Endothelial cell of umbilical vein (primary cell): ENCODE data around the gene KIAA1549. TPM values are rescaled to one million over a fixed set of nuclear protein-coding genes. Genes with fewer than 3 reads are reported as not detected.

Source experiments
- BruUV-seq: library from RNA; stranded (reverse); fragments of 400-500 nt; replicated peaks from 2 replicates; lab custom pipeline; 2021; lab: Mats Ljungman, UMichigan
- CTCF ChIA-PET: fragments of 300-600, 350-600 bp; sonication (Branson Sonifier 250); formaldehyde crosslinking; loops from one replicate; lab custom pipeline; 2021; ENCODE audit warnings: antibody characterized with exemption, inconsistent platforms; lab: Charles Lee
- POLR2A ChIA-PET: fragments of 300-600, 350-600 bp; sonication (Branson Sonifier 250); formaldehyde crosslinking; loops from one replicate; lab custom pipeline; 2021; ENCODE audit warnings: antibody characterized with exemption, inconsistent platforms; lab: Charles Lee
- DNase-seq: peaks from one replicate; pipeline ENCODE4 v3.0.0-alpha.2; 2011; ENCODE audit warnings: low read depth, low spot score
- FAIRE-seq: peaks from 2 replicates; lab custom pipeline; 2011; peaks lifted over from hg19 to GRCh38; lab: Jason Lieb, UNC
- H2AFZ ChIP-seq: 2 replicates; pipeline ENCODE4 v1.6.0; 2012; ENCODE audit warnings: low read depth, low read length, control low read depth, inconsistent platforms
- H3K27ac ChIP-seq: 2 replicates; pipeline ENCODE4 v1.5.1; 2011; ENCODE audit warnings: low read depth, mild to moderate bottlenecking, control low read depth, low read length, moderate library complexity; ENCODE audit not compliant: insufficient read depth
- H3K27me3 ChIP-seq, 2 experiments: 2 replicates each; pipeline versions ENCODE4 v1.6.0 to v1.6.1; 2011; ENCODE audit warnings: low read length in 2 of 2, mixed read lengths in 1 of 2; ENCODE audit not compliant: control insufficient read depth in 2 of 2, insufficient read depth in 2 of 2
- H3K36me3 ChIP-seq, 2 experiments: 2 replicates in 1 of 2; 3 replicates in 1 of 2; pipeline ENCODE4 v1.5.1; 2011; ENCODE audit warnings: low read length in 2 of 2, mild to moderate bottlenecking in 1 of 2, moderate library complexity in 1 of 2; ENCODE audit not compliant: control insufficient read depth in 2 of 2, insufficient read depth in 2 of 2; ENCODE audit errors: extremely low read depth in 1 of 2
- H3K4me1 ChIP-seq: 3 replicates; pipeline ENCODE4 v1.5.1; 2011; ENCODE audit warnings: mild to moderate bottlenecking, low read length; ENCODE audit not compliant: control insufficient read depth, insufficient read depth; ENCODE audit errors: extremely low read depth
- H3K4me2 ChIP-seq: 2 replicates; pipeline ENCODE4 v1.6.1; 2011; ENCODE audit warnings: low read length, control low read depth, mixed read lengths; ENCODE audit not compliant: insufficient read depth
- H3K4me3 ChIP-seq, 3 experiments: fragments of 200-600 bp in 1 of 3; sonication (generic), shearing (Covaris generic) in 1 of 3; replicated peaks in 1 of 3; 2 replicates each; pipeline ENCODE4 v1.5.1; 2011 to 2016; ENCODE audit warnings: control low read depth in 3 of 3, low read length in 3 of 3, mild to moderate bottlenecking in 2 of 3, inconsistent platforms in 1 of 3, low read depth in 1 of 3, moderate library complexity in 1 of 3; ENCODE audit not compliant: insufficient read depth in 1 of 3
- H3K79me2 ChIP-seq: 2 replicates; pipeline ENCODE4 v1.6.0; 2012; ENCODE audit warnings: low read length, inconsistent platforms; ENCODE audit not compliant: control insufficient read depth, insufficient read depth
- H3K9ac ChIP-seq: replicated peaks from 2 replicates; pipeline ENCODE3; 2011; ENCODE audit warnings: low read length, control low read depth; ENCODE audit not compliant: insufficient read depth; ENCODE audit errors: extremely low read depth
- H3K9me1 ChIP-seq: replicated peaks from 3 replicates; pipeline ENCODE4 v1.6.0; 2011; ENCODE audit warnings: mild to moderate bottlenecking, low read length; ENCODE audit not compliant: control insufficient read depth, insufficient read depth; ENCODE audit errors: extremely low read depth
- H3K9me3 ChIP-seq: replicated peaks from 2 replicates; pipeline ENCODE4 v1.5.1; 2012; ENCODE audit warnings: low read length, inconsistent platforms; ENCODE audit not compliant: control insufficient read depth, insufficient read depth
- H4K20me1 ChIP-seq: replicated peaks from 2 replicates; pipeline ENCODE3; 2011; ENCODE audit warnings: mild to moderate bottlenecking, low read length; ENCODE audit not compliant: control insufficient read depth, insufficient read depth; ENCODE audit errors: extremely low read depth
- EZH2 ChIP-seq: IDR thresholded peaks from 2 replicates; pipeline ENCODE4 v1.6.1; 2012; ENCODE audit warnings: borderline replicate concordance, low read depth, mild to moderate bottlenecking, moderate library complexity, low read length, inconsistent platforms; ENCODE audit not compliant: severe bottlenecking
- FOS ChIP-seq: IDR thresholded peaks from 2 replicates; pipeline ENCODE4 v1.6.1; 2011; ENCODE audit warnings: mild to moderate bottlenecking, low read length, moderate library complexity, borderline replicate concordance; ENCODE audit not compliant: insufficient read depth
- GATA2 ChIP-seq: IDR thresholded peaks from 2 replicates; pipeline ENCODE4 v1.7.0; 2011; ENCODE audit warnings: low read depth, mild to moderate bottlenecking, moderate library complexity, mixed read lengths, low read length; ENCODE audit not compliant: insufficient read length, insufficient read depth
- JUN ChIP-seq: IDR thresholded peaks from 2 replicates; pipeline ENCODE4 v1.6.1; 2011; ENCODE audit warnings: borderline replicate concordance, low read depth; ENCODE audit not compliant: insufficient read length, insufficient read depth
- MAX ChIP-seq: IDR thresholded peaks from 2 replicates; pipeline ENCODE4 v1.6.1; 2011; ENCODE audit not compliant: insufficient read depth, insufficient read length
- MYC ChIP-seq: IDR thresholded peaks from one replicate; pipeline ENCODE4 v1.6.1; 2011; ENCODE audit warnings: mild to moderate bottlenecking, low read depth, low read length
- POLR2A ChIP-seq: IDR thresholded peaks from 2 replicates; pipeline ENCODE4 v1.6.1; 2012; ENCODE audit warnings: low read depth, mild to moderate bottlenecking, control low read depth, low read length
- POLR2AphosphoS5 ChIP-seq: IDR thresholded peaks from 2 replicates; pipeline ENCODE4 v1.6.1; 2012; ENCODE audit warnings: low read depth, mild to moderate bottlenecking, control low read depth, low read length, moderate library complexity; ENCODE audit not compliant: insufficient read depth
- dilution Hi-C: fragments of 300-500 bp; cut with MboI; formaldehyde crosslinking; loops from one replicate; pipeline ENCODE4 v1.15.0; 2019; ENCODE audit warnings: low sequenced_read_pairs; ENCODE audit not compliant: extremely low pct_ligation_motif_present
- intact Hi-C: fragments of 100-400 bp; cut with micrococcal nuclease; formaldehyde crosslinking; loops from one replicate; pipeline ENCODE4 v1.10.0; 2022
- polyA plus RNA-seq, 4 experiments: library from polyadenylated mRNA; depleted of rRNA in 3 of 4; stranded (reverse) in 3 of 4; unstranded in 1 of 4; fragments of >200 nt; gene quantifications; 2 replicates each; pipeline versions ENCODE4 v1.2.1 to v1.2.3, GENCODE V29; 2011 to 2012; ENCODE audit warnings: missing spikeins in 1 of 4
- total RNA-seq: library from RNA; stranded (reverse); gene quantifications from 2 replicates; pipeline ENCODE4 v1.2.3, GENCODE V29; 2021
- TF ChIP-seq, protein P1 (sequence below), 2 donors: IDR thresholded peaks; 1 replicate in 1 of 2; 2 replicates in 1 of 2; pipeline ENCODE4 v1.5.1; 2011; ENCODE audit warnings: low read length in 2 of 2, mild to moderate bottlenecking in 2 of 2, moderate library complexity in 2 of 2, control low read depth in 1 of 2, inconsistent platforms in 1 of 2, low read depth in 1 of 2; ENCODE audit not compliant: insufficient read depth in 1 of 2; ENCODE audit errors: extremely low read depth in 1 of 2

Gene KIAA1549
- total and polyA plus RNA-seq, 2 donors (not counting 3 experiments of a cell fraction or from before 2014, with no cell fraction given), result 4.6 to 10.9 TPM

DNA sequence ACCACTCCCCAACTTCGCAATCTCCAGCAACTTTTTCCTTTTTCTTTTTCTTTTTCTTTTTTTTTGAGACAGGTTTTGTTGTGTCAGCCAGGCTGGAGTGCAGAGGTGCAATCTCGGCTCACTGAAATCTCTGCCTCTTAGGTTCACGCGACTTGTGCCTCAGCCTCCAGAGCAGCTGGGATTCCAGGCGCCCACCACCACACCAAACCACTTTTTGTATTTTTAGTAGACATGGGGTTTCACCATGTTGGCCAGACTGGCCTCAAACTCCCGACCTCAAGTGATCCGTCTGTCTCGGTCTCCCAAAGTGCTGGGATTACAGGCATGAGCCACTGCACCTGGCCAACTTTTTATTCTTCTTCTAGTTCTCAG is 55.0 kb downstream of the KIAA1549 start:
- Histone ChIP-seq H4K20me1 (no peaks in the 10 kb centered on the region), H3K79me2 (no peaks in the 10 kb centered on the region), H3K9me1 (no peaks in the 10 kb centered on the region), H3K27ac (no peak overlapping the region), H3K4me1 (no peaks in the 10 kb centered on the region), H3K4me3 (no peak overlapping the region), H3K27me3 (no peaks in the 10 kb centered on the region), H3K36me3 (no peaks in the 10 kb centered on the region), H3K4me2 (no peak overlapping the region), H2AFZ (no peak overlapping the region), H3K9me3 (no peaks in the 10 kb centered on the region), H3K9ac (no peak overlapping the region)
- FAIRE-seq (no peak), DNase-seq (no peak)
- ChIA-PET CTCF (interaction anchor here (1.0 kb wide), 1 partner anchor 40 kb away, joined by 4 read pairs; no protein-coding TSS in a partner anchor), POLR2A (interaction anchor here (0.6 kb wide), 1 partner anchor 107 kb away, joined by 3 read pairs; no protein-coding TSS in a partner anchor)
- intact Hi-C loops, result no loop called here
- dilution Hi-C loops, result no loop called here
- TF ChIP-seq MAX (no peak), POLR2AphosphoS5 (no peak), GATA2 (no peak), FOS (no peak), MYC (no peak), POLR2A (no peak), JUN (no peak), EZH2 (no peak)
- TF ChIP-seq, protein P1, sequence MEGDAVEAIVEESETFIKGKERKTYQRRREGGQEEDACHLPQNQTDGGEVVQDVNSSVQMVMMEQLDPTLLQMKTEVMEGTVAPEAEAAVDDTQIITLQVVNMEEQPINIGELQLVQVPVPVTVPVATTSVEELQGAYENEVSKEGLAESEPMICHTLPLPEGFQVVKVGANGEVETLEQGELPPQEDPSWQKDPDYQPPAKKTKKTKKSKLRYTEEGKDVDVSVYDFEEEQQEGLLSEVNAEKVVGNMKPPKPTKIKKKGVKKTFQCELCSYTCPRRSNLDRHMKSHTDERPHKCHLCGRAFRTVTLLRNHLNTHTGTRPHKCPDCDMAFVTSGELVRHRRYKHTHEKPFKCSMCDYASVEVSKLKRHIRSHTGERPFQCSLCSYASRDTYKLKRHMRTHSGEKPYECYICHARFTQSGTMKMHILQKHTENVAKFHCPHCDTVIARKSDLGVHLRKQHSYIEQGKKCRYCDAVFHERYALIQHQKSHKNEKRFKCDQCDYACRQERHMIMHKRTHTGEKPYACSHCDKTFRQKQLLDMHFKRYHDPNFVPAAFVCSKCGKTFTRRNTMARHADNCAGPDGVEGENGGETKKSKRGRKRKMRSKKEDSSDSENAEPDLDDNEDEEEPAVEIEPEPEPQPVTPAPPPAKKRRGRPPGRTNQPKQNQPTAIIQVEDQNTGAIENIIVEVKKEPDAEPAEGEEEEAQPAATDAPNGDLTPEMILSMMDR (IDR thresholded peaks at IDR 0.05; ENCODE audit: extremely low read depth in 1 of 2, insufficient read depth in 1 of 2, low read depth in 1 of 2, low read length in 2 of 2), result no peak
- BruUV-seq, result no TSS peak
